ENCODE results near the gene CLDN5.

Gene CLDN5

DNA sequence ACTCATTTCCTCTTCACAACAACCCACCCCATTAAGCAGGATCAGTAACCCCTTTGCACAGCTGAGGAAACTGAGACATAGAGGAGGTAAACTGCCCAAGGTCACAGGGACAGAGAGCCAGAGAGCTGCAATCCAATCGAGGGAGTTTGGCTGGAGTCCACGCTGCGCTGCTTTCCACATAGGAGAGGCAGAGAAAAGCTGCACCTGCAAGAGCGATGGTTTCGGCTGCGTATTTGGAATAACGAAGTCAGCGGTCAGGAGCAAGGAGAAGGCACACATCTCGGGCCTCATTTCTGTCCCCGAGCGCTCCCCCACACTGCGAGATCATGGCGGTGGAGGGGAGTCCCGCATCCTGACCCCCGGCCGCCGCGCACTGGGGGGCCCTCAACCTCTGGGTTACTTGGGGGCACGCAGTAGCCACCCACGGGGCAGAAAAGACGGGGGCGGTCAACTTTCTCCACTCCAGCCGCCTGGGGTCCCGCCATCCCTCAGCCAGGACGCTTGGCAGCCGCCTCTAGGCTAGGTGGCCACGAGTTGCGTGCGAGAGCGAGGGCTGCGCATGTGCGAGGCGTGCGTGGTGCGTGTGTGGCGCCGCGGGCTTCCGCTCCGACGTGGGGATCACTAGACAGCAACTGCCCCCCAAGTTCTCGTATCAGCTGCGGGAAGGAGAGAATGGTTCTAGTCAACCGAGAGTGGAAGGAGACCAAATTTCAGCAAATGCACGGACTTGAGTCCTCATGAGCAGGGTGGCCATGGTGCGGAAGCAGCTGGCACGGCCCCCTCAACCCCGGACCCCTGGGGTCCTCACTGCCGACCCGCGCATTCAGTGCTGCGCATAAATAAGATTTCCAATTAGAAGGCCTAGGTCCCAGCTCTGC lies 42.3 kb upstream of the CLDN5 start:
- DNase-seq (ENCODE audit: insufficient read length, low spot score): no peak
- no peak for TF ChIP-seq POU2F2 (IDR thresholded peaks at IDR 0.05; ENCODE audit: low read depth, low read length)
- TF ChIP-seq TAF1 (IDR thresholded peaks at IDR 0.05; ENCODE audit: low read depth, low read length): no peak
- TF ChIP-seq POLR2AphosphoS5 (IDR thresholded peaks at IDR 0.05; ENCODE audit: low read depth, low read length): no peak
- TF ChIP-seq SPI1 (IDR thresholded peaks at IDR 0.05; ENCODE audit: low read depth, low read length): no peak
- TF ChIP-seq POLR2A (IDR thresholded peaks at IDR 0.05; ENCODE audit: low read depth, low read length): no peak
- TF ChIP-seq PAX5 (IDR thresholded peaks at IDR 0.05; ENCODE audit: insufficient read depth, low read length, severe bottlenecking): no peak
- FAIRE-seq: no peak

DNA sequence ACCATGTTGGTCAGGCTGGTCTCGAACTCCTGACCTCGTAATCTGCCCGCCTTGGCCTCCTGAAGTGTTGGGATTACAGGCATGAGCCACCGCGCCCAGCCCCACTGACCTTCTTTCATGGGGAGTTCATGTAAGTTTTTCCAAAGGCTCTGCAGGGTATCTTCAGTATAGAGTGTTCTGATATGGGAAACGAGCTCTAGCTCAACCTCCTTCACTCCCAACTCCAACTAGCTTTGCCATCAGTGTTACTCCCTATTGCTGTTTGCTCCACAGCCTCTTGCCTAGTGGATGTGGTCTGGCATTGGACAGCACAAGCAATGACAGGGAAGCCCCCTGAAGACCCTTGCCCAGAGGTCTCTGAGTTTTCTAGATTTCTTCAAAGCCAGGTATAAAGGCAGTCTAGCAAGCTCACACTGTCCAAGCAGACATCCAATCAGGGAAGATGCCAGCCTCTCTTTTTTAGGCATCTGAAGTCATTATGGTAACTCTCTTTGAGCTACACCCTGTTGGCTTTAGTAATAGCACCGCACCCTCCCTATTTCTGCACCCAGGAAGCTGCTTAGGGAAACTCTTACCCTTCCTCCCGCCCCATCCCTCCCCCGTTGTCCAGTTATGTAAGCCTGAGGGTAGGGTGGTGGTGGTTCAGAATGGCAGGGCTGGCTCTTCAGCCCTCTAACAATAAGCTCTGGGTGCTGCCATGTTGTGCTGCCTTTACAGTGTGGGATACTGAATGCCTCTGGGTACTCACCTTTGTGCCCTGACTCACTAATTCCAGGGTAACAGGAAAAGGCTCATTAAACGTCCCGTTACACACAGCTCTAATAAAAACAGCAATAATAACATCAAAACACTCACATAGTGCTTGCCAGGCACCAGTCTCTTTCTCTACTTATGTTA lies 41.4 kb upstream of the CLDN5 start:
- FAIRE-seq: no peak
- TF ChIP-seq TAF1 (IDR thresholded peaks at IDR 0.05; ENCODE audit: low read depth, low read length) (no peak), SPI1 (IDR thresholded peaks at IDR 0.05; ENCODE audit: low read depth, low read length) (no peak), PAX5 (IDR thresholded peaks at IDR 0.05; ENCODE audit: insufficient read depth, low read length, severe bottlenecking) (no peak), POLR2A (IDR thresholded peaks at IDR 0.05; ENCODE audit: low read depth, low read length) (no peak), POLR2AphosphoS5 (IDR thresholded peaks at IDR 0.05; ENCODE audit: low read depth, low read length) (no peak), POU2F2 (IDR thresholded peaks at IDR 0.05; ENCODE audit: low read depth, low read length) (no peak)
- no peak for DNase-seq (ENCODE audit: insufficient read length, low spot score)

DNA sequence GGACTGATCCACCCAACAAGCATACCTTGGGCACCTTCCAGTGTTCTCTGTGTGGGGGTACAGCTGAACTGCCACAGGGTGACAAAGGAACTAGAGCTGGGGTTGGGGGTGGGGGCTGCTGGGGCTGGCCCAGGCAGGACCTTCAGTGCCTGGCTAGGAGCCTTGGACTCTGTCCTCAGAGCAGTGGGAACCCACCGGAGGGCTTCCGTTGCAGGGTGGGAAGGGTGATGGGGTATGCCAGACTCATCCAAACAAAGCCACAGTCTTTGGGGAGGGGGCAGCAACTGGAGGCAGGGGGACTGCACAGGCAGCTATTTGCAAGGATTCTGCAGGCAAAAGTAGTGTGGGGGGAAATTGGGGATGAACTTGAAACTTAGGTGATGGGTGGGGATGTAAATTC lies 35.7 kb upstream of the CLDN5 start:
- no peak for FAIRE-seq
- TF ChIP-seq SPI1 (IDR thresholded peaks at IDR 0.05; ENCODE audit: low read depth, low read length): no peak
- TF ChIP-seq PAX5 (IDR thresholded peaks at IDR 0.05; ENCODE audit: insufficient read depth, low read length, severe bottlenecking): no peak
- no peak for TF ChIP-seq POLR2A (IDR thresholded peaks at IDR 0.05; ENCODE audit: low read depth, low read length)
- TF ChIP-seq POLR2AphosphoS5 (IDR thresholded peaks at IDR 0.05; ENCODE audit: low read depth, low read length): no peak
- no peak for TF ChIP-seq TAF1 (IDR thresholded peaks at IDR 0.05; ENCODE audit: low read depth, low read length)
- TF ChIP-seq POU2F2 (IDR thresholded peaks at IDR 0.05; ENCODE audit: low read depth, low read length): no peak

DNA sequence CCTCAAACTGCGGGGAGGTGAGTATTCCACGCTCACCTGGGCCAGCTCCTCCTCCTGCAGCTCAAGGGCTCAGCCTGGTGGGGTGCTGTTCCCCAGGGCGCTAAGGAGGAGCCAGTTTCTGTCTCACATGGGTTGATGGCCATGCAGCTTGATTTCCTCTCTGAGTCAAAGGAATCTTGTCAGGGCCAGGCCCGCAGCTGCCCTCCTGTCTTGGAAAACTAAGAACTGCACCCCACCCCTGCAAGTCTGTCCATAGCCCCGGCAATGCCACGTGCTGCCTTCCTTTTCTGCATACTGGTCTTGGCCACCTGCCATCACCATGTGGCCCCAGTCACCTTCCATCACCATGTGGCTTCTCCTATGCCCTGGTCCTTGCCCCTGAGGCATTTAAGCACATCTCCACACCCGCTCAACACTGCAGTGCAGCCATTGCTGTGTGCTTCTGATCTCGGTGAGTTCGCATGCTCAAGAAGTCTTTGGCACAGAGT lies 35.2 kb upstream of the CLDN5 start:
- DNase-seq (ENCODE audit: insufficient read length, low spot score) (no peak), FAIRE-seq (no peak)
- TF ChIP-seq POLR2AphosphoS5 (IDR thresholded peaks at IDR 0.05; ENCODE audit: low read depth, low read length) (no peak), TAF1 (IDR thresholded peaks at IDR 0.05; ENCODE audit: low read depth, low read length) (no peak), SPI1 (IDR thresholded peaks at IDR 0.05; ENCODE audit: low read depth, low read length) (no peak), PAX5 (IDR thresholded peaks at IDR 0.05; ENCODE audit: insufficient read depth, low read length, severe bottlenecking) (no peak), POU2F2 (IDR thresholded peaks at IDR 0.05; ENCODE audit: low read depth, low read length) (no peak), POLR2A (IDR thresholded peaks at IDR 0.05; ENCODE audit: low read depth, low read length) (no peak)

More for the DNA sequence above, 35.7 kb upstream of the CLDN5 start:
- DNase-seq (ENCODE audit: insufficient read length, low spot score): no peak

DNA sequence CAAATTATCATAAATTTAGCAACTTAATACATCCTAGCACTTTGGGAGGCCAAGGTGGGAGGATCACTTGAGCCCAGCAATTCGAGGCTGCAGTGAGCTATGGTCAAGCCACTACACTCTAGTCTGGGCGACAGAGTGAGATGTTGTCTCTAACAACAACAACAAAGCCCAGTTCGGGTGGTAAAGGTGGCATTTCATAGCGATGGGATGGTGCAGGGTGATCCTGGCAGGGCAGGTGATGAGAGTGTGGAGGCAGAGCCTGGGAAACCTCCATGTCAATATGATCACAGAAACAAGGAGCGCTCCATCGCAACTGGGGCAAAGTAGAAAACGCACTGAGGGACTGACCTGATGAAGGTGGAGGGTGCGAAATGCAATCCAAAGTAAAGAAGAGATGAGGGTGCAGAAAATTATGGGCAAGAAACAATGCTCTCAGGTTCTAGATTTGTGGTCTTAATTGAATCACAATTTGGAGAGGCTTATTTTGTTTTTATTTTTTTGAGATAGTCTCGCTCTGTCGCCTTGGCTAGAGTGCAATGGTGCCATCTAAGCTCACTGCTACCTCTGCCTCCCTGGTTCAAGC lies 32.8 kb upstream of the CLDN5 start:
- FAIRE-seq (no peak), DNase-seq (ENCODE audit: insufficient read length, low spot score) (no peak)
- TF ChIP-seq TAF1 (IDR thresholded peaks at IDR 0.05; ENCODE audit: low read depth, low read length) (no peak), SPI1 (IDR thresholded peaks at IDR 0.05; ENCODE audit: low read depth, low read length) (no peak), POLR2A (IDR thresholded peaks at IDR 0.05; ENCODE audit: low read depth, low read length) (no peak), POU2F2 (IDR thresholded peaks at IDR 0.05; ENCODE audit: low read depth, low read length) (no peak), PAX5 (IDR thresholded peaks at IDR 0.05; ENCODE audit: insufficient read depth, low read length, severe bottlenecking) (no peak), POLR2AphosphoS5 (IDR thresholded peaks at IDR 0.05; ENCODE audit: low read depth, low read length) (no peak)

DNA sequence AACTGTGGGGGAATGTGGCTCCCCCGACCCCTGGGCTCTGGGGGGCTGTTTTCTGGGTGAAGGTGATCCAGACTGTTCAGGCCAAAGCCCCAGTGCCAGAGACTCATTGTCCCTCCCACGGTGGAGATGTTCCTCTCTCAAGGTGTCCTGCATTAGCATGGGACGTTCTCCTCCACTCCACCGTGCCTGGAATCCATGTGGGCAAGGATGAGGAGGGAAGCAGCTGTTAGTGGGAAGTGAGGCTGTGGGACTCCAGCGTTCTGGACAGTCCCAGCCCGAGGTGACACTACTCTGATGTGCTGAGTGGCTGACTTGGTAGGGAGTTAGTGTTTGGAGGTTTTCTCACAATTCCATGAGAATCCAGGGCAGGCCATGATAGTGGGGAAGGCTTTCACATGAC lies 31.4 kb upstream of the CLDN5 start:
- DNase-seq (ENCODE audit: insufficient read length, low spot score) (no peak), FAIRE-seq (no peak)
- TF ChIP-seq POLR2AphosphoS5 (IDR thresholded peaks at IDR 0.05; ENCODE audit: low read depth, low read length): no peak
- no peak for TF ChIP-seq POU2F2 (IDR thresholded peaks at IDR 0.05; ENCODE audit: low read depth, low read length)
- TF ChIP-seq TAF1 (IDR thresholded peaks at IDR 0.05; ENCODE audit: low read depth, low read length): no peak
- TF ChIP-seq SPI1 (IDR thresholded peaks at IDR 0.05; ENCODE audit: low read depth, low read length): no peak
- no peak for TF ChIP-seq PAX5 (IDR thresholded peaks at IDR 0.05; ENCODE audit: insufficient read depth, low read length, severe bottlenecking)
- TF ChIP-seq POLR2A (IDR thresholded peaks at IDR 0.05; ENCODE audit: low read depth, low read length): no peak

DNA sequence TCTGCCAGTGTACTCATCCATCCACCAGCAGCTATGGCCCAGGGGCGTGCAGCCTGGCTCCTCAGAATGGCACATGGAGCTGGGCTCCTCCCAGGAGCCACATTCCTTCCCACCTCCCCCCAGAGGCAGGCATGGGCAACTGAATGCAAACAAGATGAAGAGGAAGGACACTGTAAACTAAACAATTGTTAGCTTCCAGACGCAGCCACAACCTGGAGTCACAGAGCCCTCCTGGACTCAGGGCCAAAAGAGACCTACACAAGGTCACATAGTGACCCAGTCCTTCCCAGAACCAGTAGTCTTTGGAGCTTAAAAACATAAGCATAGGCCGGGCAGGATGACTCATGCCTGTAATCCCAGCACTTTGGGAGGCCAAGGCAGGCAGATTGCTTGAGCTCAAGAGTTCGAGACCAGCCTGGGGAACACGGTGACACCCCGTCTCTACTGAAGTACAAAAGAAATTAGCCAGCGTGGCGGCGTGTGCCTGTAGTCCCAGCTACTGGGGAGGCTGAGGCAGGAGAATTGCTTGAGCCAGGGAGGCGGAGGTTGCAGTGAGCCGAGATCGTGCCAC lies 30.7 kb upstream of the CLDN5 start:
- TF ChIP-seq TAF1 (IDR thresholded peaks at IDR 0.05; ENCODE audit: low read depth, low read length) (no peak), SPI1 (IDR thresholded peaks at IDR 0.05; ENCODE audit: low read depth, low read length) (no peak), PAX5 (IDR thresholded peaks at IDR 0.05; ENCODE audit: insufficient read depth, low read length, severe bottlenecking) (no peak), POLR2A (IDR thresholded peaks at IDR 0.05; ENCODE audit: low read depth, low read length) (no peak), POLR2AphosphoS5 (IDR thresholded peaks at IDR 0.05; ENCODE audit: low read depth, low read length) (no peak), POU2F2 (IDR thresholded peaks at IDR 0.05; ENCODE audit: low read depth, low read length) (no peak)
- no peak for DNase-seq (ENCODE audit: insufficient read length, low spot score)
- no peak for FAIRE-seq

DNA sequence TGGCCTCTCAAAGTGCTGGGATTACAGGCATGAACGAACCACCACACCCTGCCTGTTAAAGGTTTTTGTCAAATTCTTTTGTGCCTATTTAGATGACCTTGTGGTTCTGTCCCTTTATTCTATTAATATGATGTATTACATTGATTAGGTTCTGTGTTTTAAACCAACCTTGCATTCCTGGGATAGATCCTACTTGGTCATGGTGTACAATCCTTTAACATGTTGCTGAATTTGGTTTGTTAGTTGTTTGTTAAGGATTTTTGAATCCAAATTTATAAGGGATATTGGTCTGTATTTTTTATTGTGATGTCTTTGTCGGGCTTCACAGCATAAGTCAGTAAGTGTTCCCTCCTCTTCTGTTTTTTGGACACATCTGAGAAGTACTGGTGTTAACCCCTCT lies 29.0 kb upstream of the CLDN5 start:
- no peak for TF ChIP-seq POLR2A (IDR thresholded peaks at IDR 0.05; ENCODE audit: low read depth, low read length)
- TF ChIP-seq PAX5 (IDR thresholded peaks at IDR 0.05; ENCODE audit: insufficient read depth, low read length, severe bottlenecking): no peak
- TF ChIP-seq POU2F2 (IDR thresholded peaks at IDR 0.05; ENCODE audit: low read depth, low read length): no peak
- no peak for TF ChIP-seq SPI1 (IDR thresholded peaks at IDR 0.05; ENCODE audit: low read depth, low read length)
- no peak for TF ChIP-seq POLR2AphosphoS5 (IDR thresholded peaks at IDR 0.05; ENCODE audit: low read depth, low read length)
- no peak for TF ChIP-seq TAF1 (IDR thresholded peaks at IDR 0.05; ENCODE audit: low read depth, low read length)
- DNase-seq (ENCODE audit: insufficient read length, low spot score): no peak

More for the DNA sequence above, 29.0 kb upstream of the CLDN5 start:
- FAIRE-seq: no peak
